GM19452 (cell line): ENCODE measurements around the gene STK38L.

ENCODE experiments used
- ATAC-seq: cut with Tn5 transposase; IDR thresholded peaks from one replicate; pipeline ENCODE4 v1.9.1; 2021; ENCODE audit not compliant: unreplicated experiment

STK38L gene

DNA sequence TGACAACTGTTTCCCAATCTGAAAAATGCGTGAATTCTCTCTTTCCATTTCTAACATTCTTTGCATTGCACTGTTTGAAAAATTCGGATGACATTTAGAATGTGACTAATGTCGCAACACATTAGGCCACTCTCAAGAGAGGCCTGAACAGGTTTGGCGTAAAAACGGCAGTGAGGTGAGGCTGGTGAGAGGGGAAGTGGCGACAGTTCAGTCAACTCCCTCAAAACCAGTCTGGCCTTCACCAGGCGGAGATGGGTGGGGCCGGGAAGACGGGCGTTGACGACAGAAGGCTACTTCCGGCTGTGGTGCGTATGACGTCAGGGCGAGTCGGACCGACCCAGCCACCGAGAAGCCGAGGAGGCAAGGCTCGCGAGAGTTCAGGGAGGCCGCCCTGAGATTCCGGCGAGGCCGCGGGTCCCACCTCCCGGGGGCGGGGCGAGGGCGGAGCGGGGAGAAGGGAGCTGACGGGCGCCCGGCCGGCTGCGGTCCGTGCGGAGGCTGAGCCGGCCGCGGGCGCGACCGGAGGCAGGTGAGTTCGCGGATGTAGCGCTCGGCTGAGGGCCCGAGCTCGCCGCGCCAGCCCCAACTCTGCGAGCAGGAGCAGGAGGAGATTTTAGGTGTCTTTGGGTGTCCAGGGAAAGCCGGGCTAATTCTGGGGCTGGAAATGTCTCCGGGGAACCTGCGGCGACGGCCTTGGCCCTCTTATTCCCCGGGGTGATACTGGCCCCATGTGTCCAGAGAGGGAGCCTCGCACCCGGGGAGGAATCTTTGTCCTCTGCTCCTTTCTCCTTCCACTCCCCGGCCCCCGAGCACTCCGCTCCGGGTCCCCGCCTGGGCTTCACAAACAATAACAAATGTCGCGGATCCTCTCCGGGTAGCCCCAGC is at the start of gene STK38L:
TSS of gene STK38L (plus strand) at position 483 of the 885 bp plus-strand sequence. CDS start 53,435 bp downstream, outside the sequence.
- ATAC-seq = peak; percentile 94

DNA sequence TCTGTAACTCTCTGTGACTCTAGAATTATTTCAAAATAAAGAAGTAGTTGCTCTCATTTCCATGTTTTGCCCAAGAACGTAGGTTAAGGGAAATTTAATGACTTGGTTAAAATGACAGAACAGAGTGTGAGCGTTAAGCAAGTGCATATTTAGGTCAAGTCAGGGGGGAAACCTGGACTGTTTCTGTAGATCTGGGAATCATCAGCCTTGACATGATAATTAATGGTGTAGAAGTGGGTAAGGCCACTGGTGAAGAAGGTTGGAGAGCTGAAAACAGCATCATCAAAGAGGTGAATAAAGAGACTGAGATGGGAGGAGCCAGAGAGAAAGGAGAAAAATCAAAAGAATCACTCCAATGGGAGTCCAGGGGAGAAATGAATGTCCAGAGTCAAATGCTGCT is 49.4 kb upstream of the STK38L start:
- no peak for ATAC-seq

DNA sequence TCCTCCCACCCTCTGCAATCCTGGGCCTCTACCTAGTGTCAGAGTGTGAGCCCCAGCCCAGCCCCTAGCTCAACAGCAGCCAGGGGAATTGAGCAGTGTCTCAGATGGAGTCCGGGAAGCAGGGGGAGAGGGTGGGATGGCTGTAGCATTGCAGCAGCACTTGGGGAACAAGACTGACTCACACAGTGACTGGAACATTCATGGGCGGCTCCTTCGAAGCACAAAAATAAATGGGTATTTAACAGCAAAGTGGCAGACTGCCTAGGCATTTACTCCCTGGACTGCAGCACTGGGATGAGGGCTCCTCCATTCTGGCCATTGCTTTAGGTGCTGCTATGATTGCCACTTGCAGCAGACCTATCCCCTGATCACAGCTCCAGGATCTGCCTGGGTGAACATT is 46.0 kb upstream of the STK38L start:
- no peak for ATAC-seq

DNA sequence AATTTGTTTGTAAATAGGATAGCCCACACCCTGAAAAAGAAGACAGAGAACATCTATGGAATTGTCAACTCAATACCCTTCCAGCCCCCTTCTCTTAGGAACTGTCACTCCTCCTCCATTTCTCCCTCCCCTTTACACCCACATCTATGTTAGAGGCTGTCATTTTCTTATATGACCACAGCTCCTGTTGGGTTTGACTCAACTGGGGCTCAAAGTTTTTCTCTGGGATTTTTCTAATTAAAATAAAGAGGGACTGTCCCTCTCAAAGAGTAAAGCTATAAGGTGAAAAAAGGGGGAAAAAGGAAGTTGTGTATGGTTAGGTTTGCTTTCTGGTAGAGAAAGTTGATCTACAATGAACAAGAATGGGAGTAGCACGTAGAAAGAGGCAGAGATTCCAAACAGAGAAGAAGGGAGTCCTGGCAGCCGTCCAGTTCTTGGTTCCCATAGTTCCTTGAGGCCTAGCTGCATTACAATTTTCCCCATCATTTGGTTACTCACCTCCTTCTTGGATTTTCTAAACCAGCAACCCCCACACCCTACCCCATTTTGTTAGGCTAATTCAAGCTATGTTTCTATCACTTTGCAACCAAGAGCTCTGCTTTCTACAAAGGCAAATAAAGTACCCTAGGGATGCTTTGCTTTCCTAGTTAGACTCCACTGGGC is 44.3 kb upstream of the STK38L start:
- ATAC-seq = no peak

DNA sequence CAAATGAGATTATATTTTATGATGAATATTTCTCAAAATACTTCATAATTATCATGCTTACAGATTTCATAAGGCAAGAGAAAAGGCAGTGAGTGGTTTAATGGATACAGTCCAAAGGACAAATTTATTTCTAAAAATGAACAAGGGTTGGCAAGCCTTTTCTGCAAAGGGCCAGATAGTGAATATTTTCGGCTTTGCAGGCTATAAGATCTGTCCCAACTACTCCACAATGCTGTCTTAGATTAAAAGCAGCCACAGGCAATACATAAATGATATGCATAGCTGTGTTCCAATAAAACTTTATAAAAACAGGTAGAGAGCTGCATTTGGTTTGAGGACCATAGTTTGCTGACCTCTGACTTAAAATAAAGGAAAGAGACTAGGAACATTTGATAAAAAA is 42.9 kb upstream of the STK38L start:
- ATAC-seq = no peak

DNA sequence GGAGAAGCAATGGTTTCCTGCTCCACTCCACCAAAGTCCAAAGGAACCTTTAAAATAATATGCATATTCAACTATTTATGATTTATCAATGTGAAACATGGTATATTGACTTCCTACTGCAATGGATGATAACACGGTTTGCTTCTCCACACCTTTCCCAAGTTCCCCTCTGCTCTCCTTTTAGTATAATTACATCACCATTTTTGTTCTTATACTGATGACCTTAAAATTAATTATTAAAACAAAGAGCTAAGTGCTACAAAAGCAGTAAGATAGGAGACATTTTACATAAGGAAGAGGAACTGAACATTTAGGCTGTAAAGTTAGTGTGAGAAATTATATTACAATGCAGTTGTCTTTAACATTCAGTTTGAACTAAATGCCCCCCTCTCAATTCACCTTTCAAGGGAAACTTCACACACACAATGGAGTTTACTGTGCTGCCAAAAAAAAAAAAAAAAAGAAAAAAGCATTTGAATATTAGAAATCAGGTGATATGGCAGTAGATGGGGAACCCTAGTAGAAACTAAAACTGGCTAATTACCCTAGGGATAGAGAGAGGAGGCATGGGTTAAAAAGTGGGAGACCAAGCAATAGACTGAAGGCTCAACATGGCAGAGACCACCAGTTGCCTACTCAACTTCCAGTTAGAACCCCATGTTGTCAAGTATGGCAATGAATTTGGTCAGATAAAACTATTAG is 37.1 kb upstream of the STK38L start:
- ATAC-seq = no peak

DNA sequence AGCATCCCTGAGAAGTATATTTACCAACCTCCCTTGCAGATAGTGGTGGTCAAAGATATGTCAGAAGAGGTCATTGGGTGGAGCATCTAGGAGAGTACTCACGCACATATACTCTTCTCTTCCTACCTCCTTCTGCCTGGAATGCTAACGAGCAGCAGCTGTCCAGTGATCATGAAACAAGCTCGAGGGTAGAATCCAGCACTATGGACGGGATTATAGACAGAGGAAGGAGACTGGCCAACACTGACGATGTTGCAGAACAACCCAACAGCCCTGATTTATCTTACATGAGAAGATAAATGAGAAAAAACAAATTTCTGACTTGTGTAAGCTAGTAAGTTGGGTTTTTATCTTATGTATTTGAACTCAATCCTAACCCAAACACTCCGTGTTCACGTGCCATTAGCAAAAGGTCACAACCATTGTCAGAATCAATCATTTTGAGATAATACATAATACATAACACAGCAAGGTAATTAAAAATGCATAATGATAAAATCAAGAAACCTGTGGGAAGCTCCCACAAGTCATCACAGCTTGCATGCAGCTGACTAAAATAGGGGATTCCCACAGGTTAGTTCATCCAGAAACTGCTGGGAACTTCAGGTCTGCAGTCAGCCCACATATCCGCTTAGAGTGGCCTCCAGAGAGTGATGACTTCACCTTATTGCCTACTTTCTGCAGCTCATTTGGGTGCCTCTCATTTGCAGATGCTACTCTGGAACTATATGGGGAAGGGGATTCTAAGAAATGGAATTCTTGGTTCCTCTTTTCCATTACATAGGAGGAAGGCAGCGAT is 36.3 kb upstream of the STK38L start:
- ATAC-seq = peak; percentile 90

DNA sequence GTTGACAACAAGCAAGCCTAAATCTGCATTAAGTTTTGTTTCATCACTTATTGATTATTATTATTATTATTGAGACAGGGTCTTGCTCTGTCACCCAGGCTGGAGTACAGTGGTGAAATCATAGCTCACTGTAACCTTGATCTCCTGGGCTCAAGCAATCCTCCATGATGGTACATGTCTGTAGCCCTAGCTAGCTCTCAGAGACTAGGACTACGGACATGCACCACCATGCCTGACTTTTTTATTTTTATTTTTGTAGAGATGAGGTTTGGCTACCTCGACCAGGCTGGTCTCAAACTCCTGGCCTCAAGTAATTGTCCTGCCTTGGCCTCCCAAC is 35.7 kb upstream of the STK38L start:
- peak; percentile 20 for ATAC-seq

DNA sequence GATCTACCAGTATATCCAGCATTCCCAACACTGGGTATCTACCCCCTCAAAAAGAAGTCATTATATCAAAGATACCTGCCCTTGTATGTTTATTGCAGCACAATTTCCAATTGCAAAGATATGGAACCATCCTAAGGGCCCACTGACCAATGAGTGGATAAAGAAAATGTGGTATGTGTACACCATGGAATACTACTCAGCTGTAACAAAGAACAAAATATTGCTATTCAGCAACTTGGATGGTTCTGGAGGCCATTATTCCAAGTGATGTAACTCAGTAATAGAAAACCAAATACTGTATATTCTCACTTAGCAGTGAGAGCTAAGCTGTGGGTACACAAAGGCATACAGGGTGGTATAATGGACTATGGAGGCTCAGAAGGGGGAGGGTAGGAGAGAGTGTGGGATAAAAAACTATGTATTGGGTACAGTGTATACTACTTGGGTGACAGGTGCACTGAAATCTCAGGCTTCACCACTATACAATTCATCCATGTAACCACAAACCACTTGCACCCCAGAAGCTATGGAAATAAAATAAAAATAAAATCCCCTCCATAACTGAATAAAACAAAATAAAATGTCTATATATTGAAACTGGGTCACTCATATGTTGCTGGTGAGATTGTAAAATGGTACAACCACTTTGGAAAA is 34.7 kb upstream of the STK38L start:
- ATAC-seq = no peak

DNA sequence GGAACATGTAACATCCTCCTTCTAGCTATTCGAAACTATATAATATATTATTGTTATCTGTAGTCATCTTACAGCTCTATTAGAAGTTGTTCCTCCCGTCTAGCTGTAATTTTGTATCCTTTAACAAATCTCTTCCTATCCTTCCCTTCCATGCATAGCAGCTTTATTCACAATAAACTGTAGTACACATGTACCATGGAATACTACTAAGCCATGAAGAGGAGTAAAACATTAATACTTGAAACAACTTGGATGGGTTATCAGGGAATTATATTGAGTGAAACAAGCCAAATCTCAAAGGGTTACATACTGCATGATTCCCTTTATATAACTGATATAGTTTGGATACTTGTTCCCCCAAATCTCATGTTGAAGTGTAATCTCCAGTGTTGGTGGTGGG is 33.9 kb upstream of the STK38L start:
- ATAC-seq = no peak

DNA sequence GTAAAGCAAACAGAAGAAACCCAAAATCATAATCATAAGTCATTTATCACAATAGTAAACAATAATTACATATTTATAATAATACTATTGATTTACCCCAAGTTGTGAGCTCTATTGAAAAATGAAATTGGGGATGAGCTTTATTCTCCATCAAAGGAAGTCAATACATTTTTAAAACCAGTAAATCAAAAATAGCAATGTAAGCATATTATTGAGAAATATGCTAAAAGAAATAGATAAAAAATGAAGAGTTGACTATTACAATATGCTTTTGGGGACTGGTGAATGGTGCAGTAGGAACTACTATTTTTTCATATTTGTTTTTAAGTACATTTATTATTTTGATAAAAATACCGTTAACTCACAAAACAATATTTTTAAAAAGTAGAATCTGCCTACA is 31.2 kb upstream of the STK38L start:
- no peak for ATAC-seq

DNA sequence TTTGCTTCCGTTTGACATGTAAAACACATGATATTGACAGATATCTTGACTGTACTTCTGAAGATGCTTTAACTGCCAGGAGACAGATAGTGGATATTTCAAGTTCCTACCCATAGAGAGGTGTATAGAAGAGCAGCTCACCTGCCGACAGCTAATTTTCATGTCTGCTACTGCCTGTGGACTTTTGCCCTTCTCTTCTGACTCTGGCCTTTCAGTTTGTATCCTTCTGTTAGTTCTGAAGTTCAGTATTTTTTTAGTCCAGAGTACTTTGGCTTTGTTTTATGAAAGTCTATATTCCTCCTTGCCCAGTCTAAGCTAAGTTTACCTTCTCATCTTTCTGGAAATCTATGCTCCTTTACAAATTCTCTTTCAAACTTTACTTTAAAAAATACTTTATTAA is 30.8 kb upstream of the STK38L start:
- ATAC-seq = no peak

DNA sequence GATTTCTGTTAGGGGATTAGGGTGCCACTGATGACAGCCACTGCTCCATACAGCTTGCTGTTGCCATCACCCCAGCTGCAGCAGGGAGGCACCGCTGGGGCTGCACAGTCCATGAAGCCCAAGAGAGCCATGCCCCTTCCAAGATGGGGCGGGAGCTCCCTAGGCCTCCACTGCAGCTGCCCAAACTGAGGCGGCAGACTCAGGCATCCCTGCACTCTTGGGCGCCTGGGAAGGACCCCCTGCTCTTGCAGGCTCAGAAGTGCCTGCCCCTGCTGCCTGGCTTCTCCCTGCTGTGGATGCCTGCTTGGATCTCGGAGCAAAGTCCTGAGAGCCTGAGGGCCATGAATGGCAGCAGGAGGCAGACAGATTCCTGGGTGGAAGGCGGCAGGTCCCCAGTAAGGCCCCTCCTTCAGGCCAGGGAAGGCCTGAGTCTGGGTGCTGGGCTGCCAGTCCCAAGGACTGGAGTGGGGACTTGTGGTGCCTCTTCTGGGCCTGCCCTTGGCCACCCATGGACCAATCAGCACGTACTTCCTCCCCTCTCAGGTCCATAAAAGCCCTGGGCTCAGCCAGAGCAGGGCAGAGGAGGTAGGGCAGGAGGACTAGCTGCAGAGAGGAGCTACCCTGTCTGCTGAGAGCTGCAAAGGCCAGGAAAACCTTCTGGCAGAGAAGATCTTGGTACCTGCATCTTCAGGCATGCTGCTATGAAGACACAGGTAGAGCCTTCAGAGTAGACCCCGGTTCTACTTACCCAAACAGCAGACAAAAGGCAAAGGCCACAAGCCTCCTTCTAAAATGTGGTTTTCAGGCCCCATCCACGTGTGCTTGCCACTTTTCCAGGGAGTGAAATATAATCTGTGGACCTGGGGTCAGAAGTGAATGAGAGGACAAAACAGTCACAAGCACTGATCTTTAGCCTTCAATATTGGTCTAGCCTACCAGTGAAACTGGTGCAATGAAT is 30.0 kb upstream of the STK38L start:
- no peak for ATAC-seq

DNA sequence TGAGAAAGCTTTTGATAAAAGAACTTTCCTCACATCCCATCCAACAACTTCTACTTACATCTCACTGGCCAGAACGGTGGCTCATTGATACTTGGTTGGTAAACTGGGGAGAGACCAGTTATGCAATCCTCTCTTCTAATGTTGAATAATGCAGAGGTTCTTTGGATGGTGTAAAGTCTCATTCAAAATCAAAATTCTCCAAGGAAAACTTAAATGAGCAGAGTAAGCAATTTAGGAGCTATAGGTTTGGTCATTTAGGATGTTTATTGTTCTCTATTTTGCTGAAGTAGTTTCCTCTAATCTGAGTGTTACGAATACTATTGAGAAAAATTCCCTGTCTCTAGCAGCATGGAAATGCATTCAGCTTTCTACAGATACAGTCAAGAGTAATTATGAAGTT is 26.5 kb upstream of the STK38L start:
- ATAC-seq = no peak

DNA sequence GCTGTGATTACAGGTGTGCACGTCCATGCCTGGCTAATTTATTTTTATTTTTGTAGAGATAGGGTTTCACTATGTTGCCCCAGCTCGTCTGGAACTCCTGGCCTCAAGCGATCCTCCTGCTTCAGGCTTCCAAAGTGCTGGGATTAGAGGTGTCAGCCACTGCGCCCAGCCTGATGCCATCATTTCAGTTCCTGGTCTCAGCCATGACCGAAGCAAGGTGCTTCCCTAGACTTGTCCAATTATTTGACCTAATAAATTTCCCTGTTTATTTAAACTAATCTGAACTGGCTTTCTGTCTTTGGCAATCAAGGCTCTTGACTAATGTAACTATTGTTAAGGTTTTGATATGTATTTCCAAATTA is 24.4 kb upstream of the STK38L start:
- ATAC-seq = no peak

DNA sequence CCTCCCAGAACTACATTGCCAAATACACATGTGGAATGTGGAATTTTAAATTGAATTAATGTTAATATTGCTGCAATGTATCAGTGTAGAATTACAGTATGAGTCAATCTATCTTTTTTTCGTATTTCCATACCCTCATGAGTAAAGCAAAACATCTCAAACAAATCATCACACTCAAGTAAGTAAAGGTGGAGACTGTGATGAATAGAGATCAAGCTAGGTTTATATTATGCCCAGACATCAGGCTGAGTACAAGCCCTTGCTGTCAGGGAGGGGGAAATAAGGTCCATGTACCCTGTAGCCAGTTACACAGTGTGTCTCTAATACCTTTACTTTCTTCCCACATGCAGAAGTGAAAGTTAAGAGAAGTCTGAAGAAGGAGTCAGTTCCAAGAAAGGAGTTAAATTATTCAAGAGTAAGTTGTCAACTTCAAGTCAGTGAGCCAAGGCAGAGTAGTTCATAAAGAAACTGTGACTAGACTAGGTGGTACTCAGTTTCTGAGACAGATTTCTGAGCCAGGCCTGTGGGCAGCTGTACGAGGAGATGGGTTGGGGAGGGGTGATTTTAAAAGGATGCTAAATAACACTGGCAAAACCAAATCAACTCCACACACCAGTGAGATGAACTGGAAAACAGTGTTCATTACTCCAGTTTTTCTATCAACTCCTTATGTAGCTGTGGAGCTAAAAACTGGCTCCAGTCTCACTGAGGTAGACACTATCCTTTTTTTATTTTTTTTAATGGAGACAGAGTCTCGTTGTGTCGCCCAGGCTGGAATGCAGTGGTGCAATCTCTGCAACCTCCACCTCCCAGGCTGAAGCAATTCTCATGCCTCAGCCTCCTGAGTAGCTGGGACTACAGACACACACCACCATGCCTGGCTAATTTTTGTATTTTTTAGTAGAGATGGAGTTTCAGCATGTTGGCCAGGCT is 23.8 kb upstream of the STK38L start:
- ATAC-seq = peak; percentile 59

DNA sequence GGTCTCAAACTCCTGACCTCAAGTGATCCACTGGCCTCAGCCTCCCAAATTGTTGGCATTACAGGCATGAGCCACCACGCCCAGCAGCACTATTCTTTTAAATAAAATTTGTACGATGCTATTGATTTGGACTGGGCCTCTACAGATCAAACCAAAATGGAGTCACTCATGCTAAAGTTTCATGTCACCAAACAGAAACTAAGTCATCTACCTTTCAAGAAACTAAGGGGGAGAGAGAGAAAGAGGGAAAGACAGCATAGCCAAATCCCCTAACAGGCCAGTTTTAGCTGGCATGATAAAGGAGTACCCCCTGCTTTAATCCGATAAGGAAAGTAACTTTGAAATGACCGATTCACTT is 23.1 kb upstream of the STK38L start:
- no peak for ATAC-seq

DNA sequence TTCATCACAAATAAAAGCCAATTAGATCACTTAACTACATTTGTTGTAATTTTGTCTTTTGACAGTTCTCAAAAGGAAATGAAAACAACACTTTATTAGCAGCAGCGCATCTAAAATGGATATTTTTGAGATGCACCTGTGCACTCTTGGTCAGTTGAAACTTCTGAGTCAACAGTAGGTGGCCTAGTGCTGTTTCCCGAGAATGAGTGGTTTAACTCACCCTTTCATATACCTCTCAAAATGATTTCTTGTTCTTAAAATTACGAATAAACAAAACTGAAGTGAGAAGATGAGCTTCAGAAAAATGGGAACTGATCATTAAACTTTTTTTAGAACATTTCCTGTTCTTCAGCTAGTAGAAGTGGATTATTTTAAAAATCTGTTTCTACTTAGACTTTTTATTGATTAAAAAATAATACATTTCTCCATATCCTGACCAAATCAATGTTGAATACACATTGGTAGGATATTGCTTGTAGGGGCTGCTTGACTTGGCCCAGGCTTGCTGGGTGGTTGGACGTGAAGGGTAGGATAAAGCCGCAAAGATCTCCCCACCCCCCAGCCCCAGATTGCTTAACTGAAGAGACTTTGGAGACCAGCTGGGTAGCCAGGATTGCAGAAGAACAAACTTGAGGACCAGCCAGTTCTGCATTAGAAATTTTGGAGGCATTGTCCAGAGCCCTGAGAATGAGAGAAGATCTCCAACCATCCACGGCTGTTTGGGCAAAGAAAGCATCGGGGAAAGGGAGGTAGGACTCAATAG is 22.3 kb upstream of the STK38L start:
- peak; percentile 76 for ATAC-seq
